Kidney capillary endothelial cell (primary cell): ENCODE results near the gene TEX29.

Experiments
- DNase-seq: peaks from one replicate; pipeline ENCODE4 v3.0.0-alpha.2; 2018; ENCODE audit warnings: low spot score

TEX29 gene

DNA sequence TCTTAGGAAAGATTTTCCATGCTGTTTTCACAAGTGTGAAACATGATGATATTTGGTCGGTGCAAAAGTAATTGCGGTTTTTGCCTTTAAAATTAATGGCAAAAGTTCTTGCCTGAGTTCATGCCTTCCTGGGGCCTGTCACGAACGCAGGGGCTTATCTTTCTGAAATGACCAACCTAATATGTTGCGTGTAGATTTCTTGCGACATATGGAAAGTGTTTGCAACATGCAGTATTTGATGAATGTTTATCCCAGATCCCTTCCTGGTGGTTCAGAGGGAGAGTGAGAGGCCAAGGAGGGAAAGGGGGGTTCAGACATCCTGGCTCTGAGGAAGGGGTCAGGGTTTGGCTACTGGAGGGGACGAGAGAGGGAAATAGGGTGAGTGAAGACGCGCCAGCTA lies 72.0 kb downstream of the TEX29 start:
- DNase-seq, result no peak

DNA sequence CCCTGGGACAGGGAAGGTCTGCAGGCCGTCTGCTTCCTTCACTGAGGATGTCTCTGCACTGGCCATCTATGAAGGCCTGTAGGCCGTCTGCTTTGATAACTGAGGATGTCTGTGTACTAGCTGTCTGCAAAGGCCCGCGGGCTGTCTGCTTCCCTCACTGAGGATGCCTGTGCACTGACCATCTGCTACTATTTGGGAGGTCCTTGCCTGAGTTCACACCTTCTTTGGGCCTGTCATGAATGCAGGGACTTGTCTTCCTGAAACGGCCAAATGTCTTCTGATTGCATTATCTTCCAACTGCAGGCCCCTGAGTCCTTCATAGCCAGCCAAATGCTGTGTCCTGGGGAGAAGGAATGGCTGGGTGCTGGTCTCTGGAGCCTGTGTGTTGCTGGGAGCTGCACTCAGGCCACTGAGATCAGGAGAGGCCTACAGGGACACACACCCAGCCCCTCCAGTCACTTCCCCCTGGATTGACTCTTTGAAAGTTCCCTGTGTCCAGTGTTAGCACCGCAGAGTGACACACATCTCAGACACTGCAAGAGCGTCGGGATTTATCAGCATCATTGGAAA lies 72.9 kb downstream of the TEX29 start:
- no peak for DNase-seq
